Gastrocnemius medialis (tissue), 4 donors: ENCODE measurements around the gene FOXC2.

ENCODE experiments used
- CTCF ChIP-seq, 5 experiments: fragments of 450-650 bp in 3 of 5; fragments of 200-600 bp in 2 of 5; sonication (generic) in 2 of 5; IDR thresholded peaks in 4 of 5; conservative IDR thresholded peaks in 1 of 5; 1 replicate in 4 of 5; 2 replicates in 1 of 5; pipeline ENCODE4 v1.5.1; 2016 to 2019; ENCODE audit warnings: antibody characterized with exemption in 5 of 5, mild to moderate bottlenecking in 3 of 5, moderate library complexity in 3 of 5
- POLR2A ChIP-seq, 2 donors: fragments of 450-650 bp; IDR thresholded peaks; one replicate each; pipeline ENCODE4 v1.6.1; 2017; ENCODE audit warnings: antibody characterized with exemption in 2 of 2, mild to moderate bottlenecking in 2 of 2, moderate library complexity in 2 of 2

- TF ChIP-seq CTCF (IDR thresholded peaks at IDR 0.05 in 4 of 5, conservative IDR thresholded peaks at IDR 0.05 in 1 of 5), result no peak
- no peak for TF ChIP-seq POLR2A (IDR thresholded peaks at IDR 0.05)
Observed at GRCh38 chr16:86559802-86560305, 6.8 kb upstream of the FOXC2 start.
